ENCODE data around the gene KIF26B. TPM values are rescaled to one million over a fixed set of nuclear protein-coding genes. Genes with fewer than 3 reads are reported as not detected.
A peak's percentile ranks its signal among the peaks of the same experiment; 100 is the strongest.

KIF26B gene
- total and polyA plus RNA-seq, 2 of the 4 experiments (the other 2 are of a cell fraction) = 0.53 to 0.54 TPM

DNA sequence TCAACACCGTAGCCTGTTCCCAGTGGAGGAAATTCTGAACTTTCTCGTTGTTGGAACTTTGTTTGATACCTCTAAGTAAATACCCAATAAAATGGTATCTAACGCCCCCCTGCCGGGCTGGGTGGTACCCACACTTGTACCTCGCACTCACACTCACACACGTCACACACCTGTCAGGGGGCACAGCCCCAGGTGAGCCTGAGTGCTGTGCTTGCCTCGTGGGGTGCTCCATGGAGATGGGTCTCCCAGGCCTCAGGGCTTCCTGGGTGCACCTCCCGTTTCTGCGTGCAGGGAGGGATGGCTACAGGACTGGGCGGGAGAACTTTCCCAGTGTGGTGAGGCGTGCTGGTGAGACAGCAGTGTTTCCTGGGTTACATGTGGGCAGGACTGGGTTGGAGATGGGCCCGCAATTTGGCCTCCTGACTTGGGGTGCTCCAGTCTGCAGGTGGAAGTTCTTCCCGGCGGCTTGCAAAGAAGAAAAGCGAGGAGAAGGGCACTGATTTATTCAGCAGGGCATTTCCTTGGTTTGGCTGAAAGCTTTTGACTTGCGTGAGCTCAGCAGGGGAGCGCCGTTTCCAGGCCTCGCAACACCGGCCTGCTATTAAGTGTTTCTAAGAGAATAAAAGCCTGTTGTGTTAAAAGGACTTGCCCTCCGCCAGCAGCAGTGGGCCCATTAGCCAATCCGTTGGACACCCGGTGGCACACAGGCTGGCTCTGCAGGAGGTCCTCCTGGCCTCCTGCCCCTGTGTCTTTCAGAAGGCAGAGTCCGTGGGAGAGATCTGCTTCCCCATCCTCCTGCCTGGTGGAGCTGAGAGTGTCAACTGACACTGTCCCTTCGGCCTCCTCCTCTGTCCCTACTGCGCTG, 79.7 kb downstream of the KIF26B start:
- no peak overlapping the region for H2AK5ac ChIP-seq (ENCODE audit: low read depth, low read length)
- BruUV-seq (replicated peaks) = no TSS peak
- H3K36me3 ChIP-seq (ENCODE audit: control insufficient read depth, insufficient read depth, low read length) = no peaks in the 10 kb centered on the region
- H3K14ac ChIP-seq (replicated peaks; ENCODE audit: low read depth, low read length) = no peak overlapping the region
- no peak for DNase-seq
- H3K9ac ChIP-seq (ENCODE audit: low read depth, low read length) = no peak overlapping the region
- peak overlapping the region; percentile 4 for H2AFZ ChIP-seq (replicated peaks; ENCODE audit: low read length, poor library complexity)
- H2BK5ac ChIP-seq (ENCODE audit: low read depth, low read length, poor library complexity, severe bottlenecking) = no peak overlapping the region
- H3K56ac ChIP-seq (ENCODE audit: extremely low read depth, insufficient read depth, low read length) = no peak overlapping the region
- no peak overlapping the region for H3K4me3 ChIP-seq (ENCODE audit: insufficient read depth, low read depth, low read length)
- peak overlapping the region; percentile 72 for H2AK9ac ChIP-seq (replicated peaks; ENCODE audit: low read depth, low read length, poor library complexity)
- H4K20me1 ChIP-seq (ENCODE audit: insufficient read depth, low read length) = no peaks in the 10 kb centered on the region; the same call in 1 of the 2 replicates
- ATAC-seq (ENCODE audit: low read depth) = no peak
- CTCF ChIA-PET = interaction anchor here (0.6 to 1.0 kb wide), 2 partner anchors 51 to 752 kb away, joined by 3 read pairs; no protein-coding TSS in a partner anchor
- in situ Hi-C loops (cut with MboI; ENCODE audit: low sequenced_read_pairs) = no loop called here
- 80% methylated on average over 4 of the region's 26 CpGs; no CpG with 5 or more reads in 1 of the 2 experiments for WGBS, 2 experiments (ENCODE audit: extremely low coverage in 2 of 2, insufficient read length in 1 of 2)
- POLR2A ChIA-PET (ENCODE audit: unreplicated experiment) = no interaction called here
- no peak overlapping the region for H2BK15ac ChIP-seq (ENCODE audit: low read depth, low read length)
- H3K4me2 ChIP-seq (ENCODE audit: low read depth, low read length) = no peak overlapping the region
- no peaks in the 10 kb centered on the region for H3K4me1 ChIP-seq (ENCODE audit: control insufficient read depth, insufficient read depth, low read length)
- H3K23ac ChIP-seq (ENCODE audit: low read depth, low read length) = no peak overlapping the region
- H3K9me3 ChIP-seq (ENCODE audit: control insufficient read depth, insufficient read depth, low read length) = no peaks in the 10 kb centered on the region
- H3K79me1 ChIP-seq (ENCODE audit: low read depth in 1 of 2, low read length in 2 of 2) = no peaks in the 10 kb centered on the region
- intact Hi-C loops (cut with micrococcal nuclease) = no loop called here
- no peak overlapping the region for H2BK120ac ChIP-seq (ENCODE audit: low read depth, low read length)
- no peak overlapping the region for H2BK20ac ChIP-seq (ENCODE audit: low read depth, low read length)
- H3K27me3 ChIP-seq (ENCODE audit: control insufficient read depth, insufficient read depth, low read length) = no peaks in the 10 kb centered on the region
- no peak overlapping the region for H3K18ac ChIP-seq (ENCODE audit: low read depth, low read length)
- no peak overlapping the region for H4K91ac ChIP-seq (ENCODE audit: insufficient read depth, low read depth, low read length)
- H3K27ac ChIP-seq (ENCODE audit: insufficient read depth, low read length) = no peak overlapping the region
- dilution Hi-C loops (cut with HindIII; ENCODE audit: low sequenced_read_pairs, unreplicated experiment) = no loop called here
- no peak overlapping the region for H4K5ac ChIP-seq (ENCODE audit: low read depth, low read length)
- H3K9me1 ChIP-seq (ENCODE audit: insufficient read depth, low read length) = no peaks in the 10 kb centered on the region
- no peak overlapping the region for H4K8ac ChIP-seq (ENCODE audit: low read depth in 2 of 2, low read length in 2 of 2)
- no peak overlapping the region for H3K4ac ChIP-seq (ENCODE audit: low read depth, low read length)
- TF ChIP-seq RAD21 (IDR thresholded peaks at IDR 0.05; ENCODE audit: low read length) (no peak), BHLHE40 (IDR thresholded peaks at IDR 0.05; ENCODE audit: low read depth, low read length) (no peak), RFX5 (IDR thresholded peaks at IDR 0.05; ENCODE audit: low read depth, low read length) (no peak), MXI1 (IDR thresholded peaks at IDR 0.05; ENCODE audit: borderline replicate concordance, low read depth, low read length) (no peak), MAFK (IDR thresholded peaks at IDR 0.05; ENCODE audit: low read depth, low read length) (no peak), RCOR1 (IDR thresholded peaks at IDR 0.05; ENCODE audit: insufficient replicate concordance, low read length) (no peak), FOS (IDR thresholded peaks at IDR 0.05; ENCODE audit: low read depth, low read length) (no peak), CHD1 (IDR thresholded peaks at IDR 0.05; ENCODE audit: low read depth, low read length) (no peak), SMC3 (IDR thresholded peaks at IDR 0.05; ENCODE audit: low read depth, low read length) (no peak), NFE2L2 (IDR thresholded peaks at IDR 0.05; ENCODE audit: low read depth, low read length) (no peak), CEBPB (IDR thresholded peaks at IDR 0.05; ENCODE audit: low read depth, low read length) (no peak), POLR2A (IDR thresholded peaks at IDR 0.05; ENCODE audit: low read depth, low read length) (no peak)
- TF ChIP-seq, protein P1, sequence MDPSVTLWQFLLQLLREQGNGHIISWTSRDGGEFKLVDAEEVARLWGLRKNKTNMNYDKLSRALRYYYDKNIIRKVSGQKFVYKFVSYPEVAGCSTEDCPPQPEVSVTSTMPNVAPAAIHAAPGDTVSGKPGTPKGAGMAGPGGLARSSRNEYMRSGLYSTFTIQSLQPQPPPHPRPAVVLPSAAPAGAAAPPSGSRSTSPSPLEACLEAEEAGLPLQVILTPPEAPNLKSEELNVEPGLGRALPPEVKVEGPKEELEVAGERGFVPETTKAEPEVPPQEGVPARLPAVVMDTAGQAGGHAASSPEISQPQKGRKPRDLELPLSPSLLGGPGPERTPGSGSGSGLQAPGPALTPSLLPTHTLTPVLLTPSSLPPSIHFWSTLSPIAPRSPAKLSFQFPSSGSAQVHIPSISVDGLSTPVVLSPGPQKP (IDR thresholded peaks at IDR 0.05; ENCODE audit: borderline replicate concordance, low read depth, low read length) = no peak
- TF ChIP-seq, protein P2, sequence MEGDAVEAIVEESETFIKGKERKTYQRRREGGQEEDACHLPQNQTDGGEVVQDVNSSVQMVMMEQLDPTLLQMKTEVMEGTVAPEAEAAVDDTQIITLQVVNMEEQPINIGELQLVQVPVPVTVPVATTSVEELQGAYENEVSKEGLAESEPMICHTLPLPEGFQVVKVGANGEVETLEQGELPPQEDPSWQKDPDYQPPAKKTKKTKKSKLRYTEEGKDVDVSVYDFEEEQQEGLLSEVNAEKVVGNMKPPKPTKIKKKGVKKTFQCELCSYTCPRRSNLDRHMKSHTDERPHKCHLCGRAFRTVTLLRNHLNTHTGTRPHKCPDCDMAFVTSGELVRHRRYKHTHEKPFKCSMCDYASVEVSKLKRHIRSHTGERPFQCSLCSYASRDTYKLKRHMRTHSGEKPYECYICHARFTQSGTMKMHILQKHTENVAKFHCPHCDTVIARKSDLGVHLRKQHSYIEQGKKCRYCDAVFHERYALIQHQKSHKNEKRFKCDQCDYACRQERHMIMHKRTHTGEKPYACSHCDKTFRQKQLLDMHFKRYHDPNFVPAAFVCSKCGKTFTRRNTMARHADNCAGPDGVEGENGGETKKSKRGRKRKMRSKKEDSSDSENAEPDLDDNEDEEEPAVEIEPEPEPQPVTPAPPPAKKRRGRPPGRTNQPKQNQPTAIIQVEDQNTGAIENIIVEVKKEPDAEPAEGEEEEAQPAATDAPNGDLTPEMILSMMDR (conservative IDR thresholded peaks at IDR 0.05; ENCODE audit: low read depth, low read length) = no peak
- TF ChIP-seq, protein P3, sequence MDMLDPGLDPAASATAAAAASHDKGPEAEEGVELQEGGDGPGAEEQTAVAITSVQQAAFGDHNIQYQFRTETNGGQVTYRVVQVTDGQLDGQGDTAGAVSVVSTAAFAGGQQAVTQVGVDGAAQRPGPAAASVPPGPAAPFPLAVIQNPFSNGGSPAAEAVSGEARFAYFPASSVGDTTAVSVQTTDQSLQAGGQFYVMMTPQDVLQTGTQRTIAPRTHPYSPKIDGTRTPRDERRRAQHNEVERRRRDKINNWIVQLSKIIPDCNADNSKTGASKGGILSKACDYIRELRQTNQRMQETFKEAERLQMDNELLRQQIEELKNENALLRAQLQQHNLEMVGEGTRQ (IDR thresholded peaks at IDR 0.05; ENCODE audit: low read depth, low read length) = no peak

All from IMR-90 (cell line).